HG03280 (cell line): ENCODE data around the gene RNF167.

Experiments used
- ATAC-seq: cut with Tn5 transposase; IDR thresholded peaks from one replicate; pipeline ENCODE4 v1.9.1; 2021; ENCODE audit warnings: mild to moderate bottlenecking, moderate library complexity; ENCODE audit not compliant: unreplicated experiment

RNF167 gene

GRCh38 chr17:4939796-4940554, at the start of gene RNF167, which contains the start of gene SLC25A11:
Gene RNF167, plus strand, starts transcription at chr17:4940268. Its CDS starts 642 bp downstream, at chr17:4940910.
Gene SLC25A11, minus strand, starts transcription at chr17:4940046. Its CDS starts 136 bp downstream, at chr17:4939910.
- peak; percentile 80 for ATAC-seq

GRCh38 chr17:4891411-4892410, 48.4 kb upstream of the RNF167 start:
- no peak for ATAC-seq

- no peak for ATAC-seq
Observed at GRCh38 chr17:4892499-4893221, 47.4 kb upstream of the RNF167 start.

DNA sequence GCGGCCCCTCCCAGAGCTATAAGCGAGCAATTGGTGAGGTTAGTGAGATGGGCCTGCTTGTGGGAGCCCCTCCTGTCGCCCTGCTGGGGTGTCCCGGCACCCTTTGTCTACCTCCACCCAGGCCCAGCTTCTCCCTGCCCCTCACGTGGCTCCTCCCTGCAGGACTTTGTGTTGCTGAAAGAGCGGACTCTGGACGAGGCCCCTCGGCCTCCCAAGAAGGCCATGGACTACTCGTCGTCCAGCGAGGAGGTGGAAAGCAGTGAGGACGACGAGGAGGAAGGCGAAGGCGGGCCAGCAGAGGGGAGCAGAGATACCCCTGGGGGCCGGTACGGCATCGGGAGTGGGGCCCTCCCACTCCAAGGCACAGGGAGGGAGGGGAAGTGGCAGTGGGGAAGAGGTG, 46.8 kb upstream of the RNF167 start:
- ATAC-seq = no peak

GRCh38 chr17:4893721-4894560, 46.1 kb upstream of the RNF167 start:
- ATAC-seq = no peak

DNA sequence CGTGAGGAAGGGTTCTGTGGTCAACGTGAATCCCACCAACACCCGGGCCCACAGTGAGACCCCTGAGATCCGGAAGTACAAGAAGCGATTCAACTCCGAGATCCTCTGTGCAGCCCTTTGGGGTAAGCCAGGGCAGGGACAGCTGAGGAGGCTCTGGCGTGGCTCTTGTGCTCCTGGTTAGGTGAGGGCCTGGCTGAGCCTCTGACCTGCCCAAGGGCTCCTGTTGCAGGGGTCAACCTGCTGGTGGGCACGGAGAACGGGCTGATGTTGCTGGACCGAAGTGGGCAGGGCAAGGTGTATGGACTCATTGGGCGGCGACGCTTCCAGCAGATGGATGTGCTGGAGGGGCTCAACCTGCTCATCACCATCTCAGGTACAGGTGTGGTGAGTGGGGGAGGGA, 44.9 kb upstream of the RNF167 start:
- ATAC-seq = no peak

DNA sequence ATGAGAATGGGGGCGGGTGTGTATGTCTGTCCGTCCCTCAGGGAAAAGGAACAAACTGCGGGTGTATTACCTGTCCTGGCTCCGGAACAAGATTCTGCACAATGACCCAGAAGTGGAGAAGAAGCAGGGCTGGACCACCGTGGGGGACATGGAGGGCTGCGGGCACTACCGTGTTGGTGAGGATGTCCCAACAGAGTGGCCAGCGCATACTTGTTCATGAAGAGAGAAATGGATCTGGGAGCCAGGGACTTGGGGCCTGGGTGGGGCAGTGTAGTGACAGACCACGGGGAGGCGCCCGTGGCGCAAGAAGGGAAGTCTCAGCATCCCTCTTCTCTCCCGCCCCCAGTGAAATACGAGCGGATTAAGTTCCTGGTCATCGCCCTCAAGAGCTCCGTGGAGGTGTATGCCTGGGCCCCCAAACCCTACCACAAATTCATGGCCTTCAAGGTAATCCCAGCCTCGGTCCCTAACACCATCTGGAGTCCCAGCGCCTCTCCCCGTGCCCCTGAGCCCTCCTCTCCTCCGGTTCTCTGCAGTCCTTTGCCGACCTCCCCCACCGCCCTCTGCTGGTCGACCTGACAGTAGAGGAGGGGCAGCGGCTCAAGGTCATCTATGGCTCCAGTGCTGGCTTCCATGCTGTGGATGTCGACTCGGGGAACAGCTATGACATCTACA, 44.3 kb upstream of the RNF167 start:
- ATAC-seq = no peak

- ATAC-seq = no peak
Observed at GRCh38 chr17:4896332-4897197, 43.5 kb upstream of the RNF167 start.

DNA sequence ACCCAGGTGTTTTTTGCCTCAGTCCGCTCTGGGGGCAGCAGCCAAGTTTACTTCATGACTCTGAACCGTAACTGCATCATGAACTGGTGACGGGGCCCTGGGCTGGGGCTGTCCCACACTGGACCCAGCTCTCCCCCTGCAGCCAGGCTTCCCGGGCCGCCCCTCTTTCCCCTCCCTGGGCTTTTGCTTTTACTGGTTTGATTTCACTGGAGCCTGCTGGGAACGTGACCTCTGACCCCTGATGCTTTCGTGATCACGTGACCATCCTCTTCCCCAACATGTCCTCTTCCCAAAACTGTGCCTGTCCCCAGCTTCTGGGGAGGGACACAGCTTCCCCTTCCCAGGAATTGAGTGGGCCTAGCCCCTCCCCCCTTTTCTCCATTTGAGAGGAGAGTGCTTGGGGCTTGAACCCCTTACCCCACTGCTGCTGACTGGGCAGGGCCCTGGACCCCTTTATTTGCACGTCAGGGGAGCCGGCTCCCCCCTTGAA, 42.8 kb upstream of the RNF167 start:
- ATAC-seq = no peak

DNA sequence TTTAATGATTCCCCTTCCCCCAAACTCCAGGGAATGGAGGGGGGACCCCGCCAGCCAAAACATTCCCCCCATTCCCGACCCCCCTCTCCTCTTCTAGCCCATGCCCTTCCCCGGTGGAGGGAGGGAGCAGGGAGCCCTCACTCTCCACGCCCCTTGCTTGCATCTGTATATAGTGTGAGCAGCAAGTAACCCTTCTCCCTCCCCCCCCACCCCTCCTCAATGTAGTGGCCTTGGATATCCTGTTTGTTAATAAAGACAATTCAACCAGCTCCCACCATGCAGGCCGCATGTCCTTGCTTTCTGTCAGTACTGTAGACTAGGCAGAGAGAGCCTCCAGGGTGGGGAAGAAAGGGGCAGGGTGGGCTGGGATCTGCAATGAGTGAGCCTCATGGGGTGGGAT, 42.3 kb upstream of the RNF167 start:
- ATAC-seq = no peak

- no peak for ATAC-seq
Observed at GRCh38 chr17:4898351-4898750, 41.7 kb upstream of the RNF167 start.

- ATAC-seq = no peak
Observed at GRCh38 chr17:4898927-4899326, 41.1 kb upstream of the RNF167 start.

DNA sequence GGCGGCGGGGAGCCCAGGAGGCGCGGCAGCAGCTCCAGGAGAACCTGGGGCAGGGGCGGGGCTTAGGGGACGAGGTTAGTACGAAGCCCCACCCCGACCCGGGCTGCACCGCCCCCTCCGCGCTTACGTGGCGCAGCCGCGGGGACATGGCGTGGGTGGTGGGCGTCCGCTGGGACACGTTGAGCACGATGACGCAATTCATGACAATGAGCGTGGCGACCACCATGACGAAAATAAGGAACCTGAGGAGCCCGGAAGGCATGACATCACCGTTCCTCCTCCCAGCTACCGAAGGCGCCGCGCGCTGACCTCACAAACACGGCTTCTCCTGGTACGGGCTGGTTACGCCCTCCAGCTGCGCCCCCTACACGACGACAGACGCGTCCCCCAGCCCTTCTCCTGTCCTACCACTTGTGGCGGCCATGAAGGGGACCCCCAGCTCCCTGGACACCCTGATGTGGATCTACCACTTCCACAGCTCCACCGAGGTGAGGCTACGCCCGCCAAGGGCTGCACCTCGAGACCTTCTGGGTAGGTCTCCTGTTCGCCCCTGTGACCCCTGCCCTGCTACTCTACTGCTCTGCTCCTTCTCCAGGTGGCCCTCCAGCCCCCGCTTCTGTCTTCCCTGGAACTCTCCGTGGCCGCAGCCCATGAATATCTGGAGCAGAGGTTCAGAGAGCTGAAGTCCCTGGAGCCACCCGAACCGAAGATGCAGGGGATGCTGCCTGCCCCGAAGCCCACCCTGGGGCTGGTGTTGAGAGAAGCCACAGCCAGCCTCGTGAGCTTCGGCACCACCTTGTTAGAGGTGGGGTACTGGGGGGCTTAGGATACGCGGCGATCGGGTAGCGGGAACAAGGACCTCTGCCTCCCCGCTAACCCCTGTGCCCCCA, 40.5 kb upstream of the RNF167 start, which contains the start of gene C17orf107:
C17orf107 (plus strand) TSS at position 196 of the 890 bp plus-strand sequence; CDS start at position 423, 227 bp downstream.
- peak; percentile 66 for ATAC-seq

DNA sequence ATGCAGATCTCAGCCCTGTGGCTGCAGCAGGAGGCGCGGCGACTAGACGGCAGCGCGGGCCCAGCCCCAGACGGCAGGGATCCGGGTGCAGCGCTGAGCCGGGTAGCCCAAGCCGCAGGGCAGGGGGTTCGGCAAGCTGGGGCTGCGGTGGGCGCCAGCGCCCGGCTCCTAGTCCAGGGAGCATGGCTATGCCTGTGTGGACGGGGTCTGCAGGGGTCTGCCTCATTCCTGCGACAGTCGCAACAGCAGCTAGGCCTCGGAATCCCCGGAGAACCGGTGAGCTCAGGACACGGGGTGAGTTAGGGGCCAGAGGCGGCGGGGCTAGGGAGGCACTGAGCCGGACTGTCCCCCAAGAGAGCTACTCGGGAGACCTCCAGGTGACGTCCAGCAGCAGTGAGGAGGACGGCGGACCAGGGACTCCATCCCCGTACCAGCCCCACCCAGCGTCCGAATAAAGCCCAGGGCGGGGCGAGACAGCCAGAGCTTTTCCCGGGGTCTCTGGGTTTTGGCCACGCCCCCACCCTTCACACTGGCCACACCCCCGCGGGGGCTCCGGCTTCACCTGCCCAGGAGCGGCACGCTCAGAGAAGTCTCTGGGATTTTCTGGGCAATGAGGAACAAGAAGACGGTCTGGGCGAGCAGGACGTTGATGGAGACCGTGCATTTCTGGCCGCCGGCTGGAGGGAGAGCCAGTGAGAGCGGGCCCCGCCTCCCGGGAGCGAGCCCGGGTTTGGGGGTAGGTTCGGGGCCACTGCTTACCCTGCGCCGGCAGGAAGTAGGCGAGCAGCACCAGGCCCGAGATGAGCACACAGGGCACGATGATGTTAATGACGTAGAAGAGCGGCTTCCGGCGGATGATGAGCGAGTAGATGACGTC, 39.6 kb upstream of the RNF167 start:
- ATAC-seq = no peak

GRCh38 chr17:4901108-4901647, 38.9 kb upstream of the RNF167 start:
- ATAC-seq = no peak
